Subcutaneous abdominal adipose tissue (tissue), 5 donors: Measurements from ENCODE around the gene ME3.
A peak's percentile ranks its signal among the peaks of the same experiment; 100 is the strongest.

Experiments
- H3K27ac ChIP-seq: one replicate; pipeline ENCODE4 v1.7.0; 2013; ENCODE audit warnings: low read depth, mild to moderate bottlenecking, inconsistent platforms, low read length, moderate library complexity
- H3K27me3 ChIP-seq, 5 donors: one replicate each; pipeline ENCODE4 v1.7.0; 2013; ENCODE audit warnings: low read length in 5 of 5, inconsistent platforms in 1 of 5; ENCODE audit not compliant: control insufficient read depth in 5 of 5, insufficient read depth in 4 of 5
- H3K36me3 ChIP-seq, 5 donors: one replicate each; pipeline ENCODE4 v1.7.0; 2013; ENCODE audit warnings: low read length in 5 of 5; ENCODE audit not compliant: control insufficient read depth in 5 of 5, insufficient read depth in 5 of 5
- H3K4me1 ChIP-seq, 5 donors: one replicate each; pipeline ENCODE4 v1.7.0; 2013; ENCODE audit warnings: low read length in 5 of 5, mild to moderate bottlenecking in 3 of 5, moderate library complexity in 1 of 5; ENCODE audit not compliant: control insufficient read depth in 5 of 5, insufficient read depth in 5 of 5
- H3K4me3 ChIP-seq, 5 donors: one replicate each; pipeline ENCODE4 v1.7.0; 2013; ENCODE audit warnings: low read length in 5 of 5, low read depth in 1 of 5
- H3K9ac ChIP-seq, 5 donors: one replicate each; pipeline ENCODE4 v1.7.0; 2013; ENCODE audit warnings: low read length in 5 of 5, mild to moderate bottlenecking in 4 of 5, moderate library complexity in 3 of 5
- H3K9me3 ChIP-seq, 5 donors: one replicate each; pipeline ENCODE4 v1.7.0; 2013; ENCODE audit warnings: low read length in 5 of 5; ENCODE audit not compliant: control insufficient read depth in 5 of 5
- donor health status: healthy.
- donor health status: healthy.
- donor health status: healthy.
- donor health status: healthy.
- donor health status: healthy.

ME3 gene

GRCh38 chr11:86460461-86461385, 211.7 kb downstream of the ME3 start:
- H3K4me3 ChIP-seq = no peak overlapping the region
- H3K27me3 ChIP-seq = no peaks in the 10 kb centered on the region
- no peaks in the 10 kb centered on the region for H3K9me3 ChIP-seq
- H3K27ac ChIP-seq = peak overlapping the region; percentile 7
- H3K4me1 ChIP-seq = peaks cover 2 to 55% (median 36%) of the 10 kb centered on the region in 5 donors
- H3K9ac ChIP-seq = no peak overlapping the region
- peaks cover 9 to 21% (median 19%) of the 10 kb centered on the region in 5 donors for H3K36me3 ChIP-seq

GRCh38 chr11:86459682-86460460, 212.5 kb downstream of the ME3 start:
- H3K4me3 ChIP-seq = no peak overlapping the region
- peaks cover 5 to 21% (median 15%) of the 10 kb centered on the region in 5 donors for H3K36me3 ChIP-seq
- H3K4me1 ChIP-seq = peaks cover 2 to 55% (median 36%) of the 10 kb centered on the region in 5 donors
- H3K27ac ChIP-seq = peak overlapping the region; percentile 70
- no peak overlapping the region for H3K9ac ChIP-seq
- H3K27me3 ChIP-seq = no peaks in the 10 kb centered on the region
- H3K9me3 ChIP-seq = no peaks in the 10 kb centered on the region

GRCh38 chr11:86459002-86459385, 213.4 kb downstream of the ME3 start:
- Histone ChIP-seq H3K36me3 (peaks cover 4 to 19% (median 10%) of the 10 kb centered on the region in 5 donors), H3K27me3 (no peaks in the 10 kb centered on the region), H3K27ac (peak overlapping the region; percentile 70), H3K4me1 (peaks cover 2 to 55% (median 36%) of the 10 kb centered on the region in 5 donors), H3K4me3 (no peak overlapping the region), H3K9me3 (no peaks in the 10 kb centered on the region), H3K9ac (peak overlapping the region in 1 of 5 donors; percentile 33)

- H3K9ac ChIP-seq = peak overlapping the region in 1 of 5 donors; percentile 33
- no peaks in the 10 kb centered on the region for H3K9me3 ChIP-seq
- peaks cover 0 to 15% (median 10%) of the 10 kb centered on the region in 5 donors for H3K36me3 ChIP-seq
- H3K4me1 ChIP-seq = peaks cover 2 to 55% (median 36%) of the 10 kb centered on the region in 5 donors
- no peaks in the 10 kb centered on the region for H3K27me3 ChIP-seq
- H3K4me3 ChIP-seq = no peak overlapping the region
- H3K27ac ChIP-seq = peak overlapping the region; percentile 70
Observed at GRCh38 chr11:86458294-86459001, 214.0 kb downstream of the ME3 start.

GRCh38 chr11:86456075-86456939, 216.1 kb downstream of the ME3 start:
- peak overlapping the region; percentile 70 for H3K27ac ChIP-seq

GRCh38 chr11:86453290-86454030, 219.0 kb downstream of the ME3 start:
- no peak overlapping the region for H3K27ac ChIP-seq
- H3K27me3 ChIP-seq = no peaks in the 10 kb centered on the region

More at GRCh38 chr11:86456075-86456939, 216.1 kb downstream of the ME3 start:
- Histone ChIP-seq H3K4me1 (peaks cover 2 to 53% (median 36%) of the 10 kb centered on the region in 5 donors), H3K36me3 (peaks cover 0 to 2% (median 0%) of the 10 kb centered on the region in 5 donors), H3K4me3 (no peak overlapping the region), H3K9ac (no peak overlapping the region), H3K9me3 (no peaks in the 10 kb centered on the region), H3K27me3 (no peaks in the 10 kb centered on the region)

GRCh38 chr11:86449993-86450629, 222.3 kb downstream of the ME3 start:
- Histone ChIP-seq H3K36me3 (peaks cover 4 to 25% (median 22%) of the 10 kb centered on the region in 5 donors), H3K4me3 (no peak overlapping the region), H3K4me1 (peaks cover 0 to 9% (median 5%) of the 10 kb centered on the region in 5 donors), H3K27me3 (no peaks in the 10 kb centered on the region), H3K9me3 (no peaks in the 10 kb centered on the region), H3K27ac (no peak overlapping the region), H3K9ac (no peak overlapping the region)

More at GRCh38 chr11:86453290-86454030, 219.0 kb downstream of the ME3 start:
- H3K4me1 ChIP-seq = peaks cover 0 to 29% (median 25%) of the 10 kb centered on the region in 5 donors
- no peak overlapping the region for H3K9ac ChIP-seq
- H3K9me3 ChIP-seq = no peaks in the 10 kb centered on the region
- no peaks in the 10 kb centered on the region for H3K36me3 ChIP-seq
- no peak overlapping the region for H3K4me3 ChIP-seq

- H3K9ac ChIP-seq = no peak overlapping the region
- H3K9me3 ChIP-seq = no peaks in the 10 kb centered on the region
- H3K4me1 ChIP-seq = peaks cover 0 to 9% (median 5%) of the 10 kb centered on the region in 5 donors
- H3K27ac ChIP-seq = no peak overlapping the region
- H3K27me3 ChIP-seq = no peaks in the 10 kb centered on the region
- H3K36me3 ChIP-seq = peaks cover 8 to 46% (median 37%) of the 10 kb centered on the region in 5 donors
- H3K4me3 ChIP-seq = no peak overlapping the region
Observed at GRCh38 chr11:86447763-86448480, 224.5 kb downstream of the ME3 start.
